Esophagus muscularis mucosa (tissue), 4 donors: ENCODE data around the gene PRDM5.

ENCODE experiments used
- CTCF ChIP-seq, 3 experiments: fragments of 200-600 bp in 2 of 3; fragments of 450-650 bp in 1 of 3; sonication (generic) in 2 of 3; IDR thresholded peaks; one replicate each; pipeline ENCODE4 v1.5.1; 2017 to 2019; ENCODE audit warnings: antibody characterized with exemption in 3 of 3, mild to moderate bottlenecking in 2 of 3, moderate library complexity in 1 of 3
- EP300 ChIP-seq: sonication (generic); formaldehyde crosslinking; IDR thresholded peaks from one replicate; pipeline ENCODE4 v1.6.1; 2017; ENCODE audit warnings: antibody characterized with exemption
- POLR2A ChIP-seq: fragments of 450-650 bp; IDR thresholded peaks from one replicate; pipeline ENCODE4 v1.6.1; 2017; ENCODE audit warnings: antibody characterized with exemption, moderate library complexity, mild to moderate bottlenecking, low read depth
- POLR2AphosphoS5 ChIP-seq, 2 donors: sonication (generic); formaldehyde crosslinking; IDR thresholded peaks; one replicate each; pipeline ENCODE4 v1.6.1; 2017; ENCODE audit warnings: antibody characterized with exemption in 2 of 2

GRCh38 chr4:120919358-120919757, 3.2 kb downstream of the PRDM5 start:
- TF ChIP-seq POLR2A (no peak), CTCF (IDR thresholded peaks at IDR 0.05) (no peak), EP300 (no peak), POLR2AphosphoS5 (IDR thresholded peaks at IDR 0.05) (no peak)
